ENCODE results near the gene KIAA1671.
A peak's percentile ranks its signal among the peaks of the same experiment; 100 is the strongest.

KIAA1671 gene

DNA sequence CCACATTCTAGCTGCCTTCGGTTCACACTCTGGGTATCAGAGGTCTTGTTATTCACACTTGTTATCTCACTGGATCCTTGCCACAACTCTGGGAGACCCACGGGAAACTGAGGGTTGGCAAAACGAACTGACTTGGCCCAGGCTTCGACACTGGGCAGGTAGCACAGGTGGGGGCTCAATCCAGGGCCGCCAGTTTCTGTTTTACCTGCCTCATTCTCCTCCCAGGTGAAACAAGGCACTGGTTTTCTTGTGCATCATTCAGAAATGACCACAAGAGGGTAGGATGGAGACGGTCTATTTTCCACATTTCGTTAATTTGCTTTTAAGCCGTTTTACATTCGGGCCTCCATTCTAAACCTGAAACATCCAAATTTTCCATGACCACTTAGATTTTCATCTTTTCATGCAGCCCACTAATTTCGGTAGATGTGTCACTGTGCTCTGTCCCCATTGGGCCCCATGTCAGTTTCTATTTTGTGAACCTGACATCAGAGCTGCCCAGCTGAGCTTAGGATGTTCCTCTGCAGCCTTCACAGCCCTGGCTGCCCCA, 108.1 kb downstream of the KIAA1671 start:
- no peak overlapping the region for H3K27ac ChIP-seq (ENCODE audit: low read depth, low read length)
- H3K4me3 ChIP-seq (ENCODE audit: low read depth, low read length) = no peak overlapping the region
- peaks cover 12% of the 10 kb centered on the region for H3K4me1 ChIP-seq (ENCODE audit: control insufficient read depth, insufficient read depth, low read length)
- no peaks in the 10 kb centered on the region for H3K9me3 ChIP-seq (ENCODE audit: control insufficient read depth, insufficient read depth, low read depth, low read length)
- no peaks in the 10 kb centered on the region for H3K27me3 ChIP-seq (ENCODE audit: control insufficient read depth, insufficient read depth, low read length)
- no peak overlapping the region for H3K9ac ChIP-seq (ENCODE audit: low read length)
- no peaks in the 10 kb centered on the region for H3K36me3 ChIP-seq (ENCODE audit: control insufficient read depth, insufficient read depth, low read length)

DNA sequence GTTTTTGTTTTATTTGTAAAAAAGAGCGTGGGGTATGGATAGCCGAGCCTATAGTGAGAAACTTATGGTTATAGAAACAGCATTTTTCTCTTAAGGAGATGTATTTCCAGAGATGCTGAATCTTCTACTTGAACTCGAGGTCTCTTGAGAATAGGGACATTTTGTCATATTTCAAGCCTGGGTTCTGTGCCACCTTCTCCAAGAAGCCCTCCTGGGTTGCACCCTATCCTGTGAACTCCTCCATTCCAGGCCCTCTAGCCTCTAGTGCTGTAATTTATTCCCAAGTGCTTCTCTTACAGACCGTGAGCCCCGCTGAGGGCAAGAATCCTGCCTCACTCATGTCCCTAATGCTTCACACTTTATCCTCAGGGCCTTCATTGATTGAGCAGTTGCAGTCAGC, 108.6 kb downstream of the KIAA1671 start:
- peak overlapping the region; percentile 53 for H3K9ac ChIP-seq (ENCODE audit: low read length)
- no peak overlapping the region for H3K27ac ChIP-seq (ENCODE audit: low read depth, low read length)
- H3K4me3 ChIP-seq (ENCODE audit: low read depth, low read length) = no peak overlapping the region
- no peaks in the 10 kb centered on the region for H3K9me3 ChIP-seq (ENCODE audit: control insufficient read depth, insufficient read depth, low read depth, low read length)
- peaks cover 12% of the 10 kb centered on the region for H3K4me1 ChIP-seq (ENCODE audit: control insufficient read depth, insufficient read depth, low read length)
- no peaks in the 10 kb centered on the region for H3K27me3 ChIP-seq (ENCODE audit: control insufficient read depth, insufficient read depth, low read length)
- H3K36me3 ChIP-seq (ENCODE audit: control insufficient read depth, insufficient read depth, low read length) = no peaks in the 10 kb centered on the region

DNA sequence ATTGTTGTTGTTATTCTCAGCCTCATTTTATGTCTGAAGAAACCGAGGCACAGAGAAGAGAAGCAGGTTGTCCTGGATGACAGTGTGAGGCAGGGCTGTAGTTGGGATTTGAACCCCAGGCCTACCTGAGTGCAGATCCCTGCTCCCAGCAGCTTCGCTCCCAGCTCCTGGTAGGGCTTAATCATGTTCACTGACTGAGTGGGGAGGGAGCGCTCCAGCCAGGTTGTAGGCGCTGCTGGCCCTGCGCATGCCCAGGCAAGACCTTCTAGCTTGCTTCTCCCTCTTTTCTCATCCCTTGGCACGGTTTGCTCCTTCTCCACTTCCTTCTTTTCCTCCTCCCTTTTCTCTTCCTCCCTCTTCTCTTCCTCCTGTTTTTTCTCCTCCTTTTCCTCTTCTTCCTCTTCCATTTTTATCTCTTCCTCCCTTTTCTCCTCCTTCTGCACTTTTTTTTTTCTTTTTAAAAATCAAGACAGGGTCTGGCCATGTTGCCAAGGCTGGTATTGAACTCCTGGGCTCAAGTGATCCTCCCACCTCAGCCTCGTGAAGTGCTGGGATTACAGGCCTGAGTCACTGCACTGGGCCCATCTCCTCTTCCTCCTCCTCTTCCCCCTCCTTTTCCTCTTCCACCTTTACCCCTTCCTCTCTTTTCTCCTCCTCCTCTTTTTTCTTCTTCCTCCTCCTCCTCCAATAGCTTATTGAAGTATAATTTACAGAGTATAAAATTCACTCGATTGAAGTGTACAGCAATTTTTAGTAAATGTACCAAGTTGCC, 109.3 kb downstream of the KIAA1671 start:
- H3K9me3 ChIP-seq (ENCODE audit: control insufficient read depth, insufficient read depth, low read depth, low read length) = no peaks in the 10 kb centered on the region
- H3K27ac ChIP-seq (ENCODE audit: low read depth, low read length) = 0 out of 2 replicates have a peak overlapping the region, but pooled peaks have one; percentile 14
- peak overlapping the region; percentile 53 for H3K9ac ChIP-seq (ENCODE audit: low read length)
- peaks cover 12% of the 10 kb centered on the region for H3K4me1 ChIP-seq (ENCODE audit: control insufficient read depth, insufficient read depth, low read length)
- H3K4me3 ChIP-seq (ENCODE audit: low read depth, low read length) = no peak overlapping the region
- no peaks in the 10 kb centered on the region for H3K27me3 ChIP-seq (ENCODE audit: control insufficient read depth, insufficient read depth, low read length)
- no peaks in the 10 kb centered on the region for H3K36me3 ChIP-seq (ENCODE audit: control insufficient read depth, insufficient read depth, low read length)

DNA sequence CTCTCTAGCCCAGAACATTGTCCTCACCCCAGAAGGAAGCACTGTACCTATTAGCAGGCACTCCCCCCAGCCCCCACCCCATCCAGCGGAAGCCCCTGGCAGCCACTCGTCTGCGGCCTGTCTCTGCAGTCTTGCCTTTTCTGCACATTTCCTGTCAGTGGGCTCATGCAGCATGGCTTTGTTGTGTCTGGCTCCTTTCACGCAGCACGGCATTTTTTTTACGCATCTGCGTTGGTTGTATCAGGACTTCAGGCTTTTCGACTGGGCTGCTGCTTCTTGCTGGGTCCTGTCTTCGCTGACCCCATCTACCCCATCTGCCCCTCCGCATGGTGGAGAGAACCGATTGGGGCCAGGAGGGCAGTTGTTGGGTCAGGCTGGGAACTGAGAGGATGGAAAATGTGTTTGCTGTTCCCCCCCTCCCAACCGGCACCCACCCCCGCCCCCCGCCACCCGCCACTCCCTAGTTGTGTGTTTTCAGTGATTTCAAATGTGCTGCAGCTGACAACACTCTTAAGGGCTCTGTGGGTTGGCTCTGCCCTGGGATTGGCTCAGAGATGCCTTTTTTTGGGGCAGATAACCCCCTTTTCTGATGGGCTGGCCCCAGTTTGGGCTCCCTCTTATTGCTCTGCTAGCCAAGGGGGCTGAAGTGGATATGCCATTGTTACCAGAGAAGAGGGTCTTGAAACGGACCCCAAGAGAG, 110.0 kb downstream of the KIAA1671 start:
- H3K4me3 ChIP-seq (ENCODE audit: low read depth, low read length) = no peak overlapping the region
- 0 out of 2 replicates have a peak overlapping the region, but pooled peaks have one; percentile 14 for H3K27ac ChIP-seq (ENCODE audit: low read depth, low read length)
- H3K36me3 ChIP-seq (ENCODE audit: control insufficient read depth, insufficient read depth, low read length) = no peaks in the 10 kb centered on the region
- H3K27me3 ChIP-seq (ENCODE audit: control insufficient read depth, insufficient read depth, low read length) = no peaks in the 10 kb centered on the region
- H3K9ac ChIP-seq (ENCODE audit: low read length) = no peak overlapping the region
- H3K9me3 ChIP-seq (ENCODE audit: control insufficient read depth, insufficient read depth, low read depth, low read length) = no peaks in the 10 kb centered on the region
- H3K4me1 ChIP-seq (ENCODE audit: control insufficient read depth, insufficient read depth, low read length) = peaks cover 12% of the 10 kb centered on the region

DNA sequence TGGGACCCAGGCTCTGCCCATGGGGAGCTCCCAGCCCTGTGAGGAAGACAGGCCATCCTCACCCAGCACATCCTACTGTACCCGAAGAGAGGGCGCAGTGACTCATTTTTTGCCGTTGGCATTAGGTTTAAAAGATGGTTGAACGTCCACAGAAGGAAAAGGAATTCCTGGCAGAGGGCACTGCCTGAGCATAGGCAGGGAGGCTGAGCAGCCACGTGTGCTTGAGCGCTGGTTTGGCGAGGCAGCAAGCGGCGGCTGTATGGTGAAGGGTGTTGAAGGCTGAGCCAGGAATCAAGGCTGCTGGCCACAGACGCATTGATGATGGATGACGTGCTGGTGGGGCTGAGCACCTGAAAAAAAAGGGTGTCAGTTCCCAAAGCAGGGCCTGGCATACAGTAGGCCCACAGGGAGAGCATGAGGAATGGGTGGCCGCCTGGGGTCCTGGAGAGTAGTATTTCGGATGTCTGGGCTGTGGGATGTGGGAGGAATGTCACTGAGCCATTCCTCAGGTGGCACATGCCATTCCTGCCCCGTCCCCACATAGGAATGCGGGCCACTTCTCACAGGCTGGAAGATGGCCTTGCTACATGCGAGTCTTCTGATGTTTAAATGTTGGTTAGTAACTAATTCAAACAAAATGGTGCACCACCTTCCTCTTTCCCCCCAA, 112.5 kb downstream of the KIAA1671 start:
- H3K27ac ChIP-seq (ENCODE audit: low read depth, low read length) = no peak overlapping the region
- H3K27me3 ChIP-seq (ENCODE audit: control insufficient read depth, insufficient read depth, low read length) = no peaks in the 10 kb centered on the region
- no peaks in the 10 kb centered on the region for H3K36me3 ChIP-seq (ENCODE audit: control insufficient read depth, insufficient read depth, low read length)
- H3K9ac ChIP-seq (ENCODE audit: low read length) = no peak overlapping the region
- no peaks in the 10 kb centered on the region for H3K9me3 ChIP-seq (ENCODE audit: control insufficient read depth, insufficient read depth, low read depth, low read length)
- peaks cover 16% of the 10 kb centered on the region for H3K4me1 ChIP-seq (ENCODE audit: control insufficient read depth, insufficient read depth, low read length)
- H3K4me3 ChIP-seq (ENCODE audit: low read depth, low read length) = no peak overlapping the region

DNA sequence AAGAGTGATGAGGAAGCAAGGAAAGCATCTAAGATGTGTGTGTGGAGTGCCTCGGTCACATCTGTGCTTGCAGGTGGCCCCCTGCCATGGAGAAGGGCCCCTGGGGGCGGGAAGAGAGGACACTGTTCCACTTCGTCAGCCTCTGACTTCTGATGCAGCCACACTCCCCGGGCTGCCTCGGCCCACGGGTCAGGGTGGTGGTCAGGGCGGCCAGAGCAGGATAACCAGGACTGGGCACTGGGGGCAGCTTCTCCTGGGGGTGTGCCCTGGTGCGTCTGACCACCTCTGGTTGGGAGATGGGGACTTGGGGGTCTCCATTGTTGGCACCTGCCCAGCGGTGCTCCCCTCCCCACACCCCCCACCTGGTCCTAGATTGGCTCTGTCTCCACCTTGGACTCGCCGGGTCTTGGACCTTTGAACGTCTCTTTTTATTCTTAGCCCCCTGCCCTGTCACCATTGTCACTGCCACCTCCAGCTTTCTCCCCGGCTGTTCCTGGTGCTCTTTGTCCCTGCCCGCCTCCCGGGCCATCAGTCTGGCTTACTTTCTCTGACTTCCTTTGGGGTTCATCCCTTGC, 114.4 kb downstream of the KIAA1671 start:
- Histone ChIP-seq H3K4me1 (ENCODE audit: control insufficient read depth, insufficient read depth, low read length) (peaks cover 16% of the 10 kb centered on the region), H3K9me3 (ENCODE audit: control insufficient read depth, insufficient read depth, low read depth, low read length) (no peaks in the 10 kb centered on the region), H3K27ac (ENCODE audit: low read depth, low read length) (no peak overlapping the region), H3K27me3 (ENCODE audit: control insufficient read depth, insufficient read depth, low read length) (no peaks in the 10 kb centered on the region), H3K36me3 (ENCODE audit: control insufficient read depth, insufficient read depth, low read length) (no peaks in the 10 kb centered on the region), H3K9ac (ENCODE audit: low read length) (no peak overlapping the region), H3K4me3 (ENCODE audit: low read depth, low read length) (no peak overlapping the region)

DNA sequence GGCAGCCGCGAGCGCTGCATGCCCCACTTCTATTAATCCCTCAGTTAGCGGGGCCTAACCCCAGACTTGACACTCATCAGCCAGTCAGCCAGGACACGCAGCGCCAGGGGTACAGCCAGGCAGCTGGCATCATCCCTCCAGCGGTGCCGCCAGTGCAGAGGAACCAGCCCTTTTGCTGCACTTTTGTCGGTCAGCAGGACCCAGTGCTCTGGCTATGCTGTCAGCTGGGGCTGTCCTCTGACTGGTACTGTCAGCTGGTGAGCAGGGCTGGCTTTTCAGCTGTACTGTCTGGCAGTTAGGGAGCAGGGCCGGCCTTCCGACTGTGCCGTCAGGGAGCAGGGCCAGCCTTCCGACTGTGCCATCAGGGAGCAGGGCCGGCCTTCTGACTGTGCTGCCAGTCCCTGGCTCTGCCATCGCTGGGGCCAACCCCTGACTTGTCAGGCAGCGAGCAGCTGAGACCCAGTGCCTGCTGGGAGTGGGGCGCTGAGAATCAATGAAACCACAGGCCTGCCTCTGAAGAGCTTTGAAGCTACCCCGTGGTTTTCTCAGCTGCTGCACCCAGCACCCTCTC, 115.4 kb downstream of the KIAA1671 start:
- no peaks in the 10 kb centered on the region for H3K9me3 ChIP-seq (ENCODE audit: control insufficient read depth, insufficient read depth, low read depth, low read length)
- H3K27me3 ChIP-seq (ENCODE audit: control insufficient read depth, insufficient read depth, low read length) = no peaks in the 10 kb centered on the region
- H3K27ac ChIP-seq (ENCODE audit: low read depth, low read length) = no peak overlapping the region
- H3K4me1 ChIP-seq (ENCODE audit: control insufficient read depth, insufficient read depth, low read length) = peaks cover 11% of the 10 kb centered on the region
- H3K4me3 ChIP-seq (ENCODE audit: low read depth, low read length) = no peak overlapping the region
- H3K36me3 ChIP-seq (ENCODE audit: control insufficient read depth, insufficient read depth, low read length) = no peaks in the 10 kb centered on the region
- no peak overlapping the region for H3K9ac ChIP-seq (ENCODE audit: low read length)

DNA sequence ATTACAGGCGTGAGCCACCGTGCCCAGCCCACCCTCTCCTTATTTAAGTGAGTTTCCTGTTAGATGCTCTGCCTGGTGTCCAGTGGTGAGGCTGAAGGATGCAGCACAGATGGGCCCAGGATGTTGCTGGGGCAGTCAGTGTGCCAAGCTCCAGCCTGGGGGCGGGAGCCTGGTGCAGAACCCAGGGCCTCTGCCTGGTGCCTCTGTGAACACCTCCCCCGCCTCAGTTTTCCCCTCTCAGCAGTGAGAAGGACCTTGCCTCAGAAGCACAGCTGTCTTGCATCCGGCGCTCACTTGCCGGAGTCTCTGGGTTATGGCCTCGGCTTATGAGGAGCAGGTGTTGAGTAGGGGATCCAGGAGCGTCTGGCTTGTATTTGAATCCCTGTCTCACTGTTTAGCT, 116.2 kb downstream of the KIAA1671 start:
- H3K9me3 ChIP-seq (ENCODE audit: control insufficient read depth, insufficient read depth, low read depth, low read length) = no peaks in the 10 kb centered on the region
- no peak overlapping the region for H3K9ac ChIP-seq (ENCODE audit: low read length)
- H3K36me3 ChIP-seq (ENCODE audit: control insufficient read depth, insufficient read depth, low read length) = no peaks in the 10 kb centered on the region
- peaks cover 11% of the 10 kb centered on the region for H3K4me1 ChIP-seq (ENCODE audit: control insufficient read depth, insufficient read depth, low read length)
- H3K27ac ChIP-seq (ENCODE audit: low read depth, low read length) = no peak overlapping the region
- H3K27me3 ChIP-seq (ENCODE audit: control insufficient read depth, insufficient read depth, low read length) = no peaks in the 10 kb centered on the region
- H3K4me3 ChIP-seq (ENCODE audit: low read depth, low read length) = no peak overlapping the region

DNA sequence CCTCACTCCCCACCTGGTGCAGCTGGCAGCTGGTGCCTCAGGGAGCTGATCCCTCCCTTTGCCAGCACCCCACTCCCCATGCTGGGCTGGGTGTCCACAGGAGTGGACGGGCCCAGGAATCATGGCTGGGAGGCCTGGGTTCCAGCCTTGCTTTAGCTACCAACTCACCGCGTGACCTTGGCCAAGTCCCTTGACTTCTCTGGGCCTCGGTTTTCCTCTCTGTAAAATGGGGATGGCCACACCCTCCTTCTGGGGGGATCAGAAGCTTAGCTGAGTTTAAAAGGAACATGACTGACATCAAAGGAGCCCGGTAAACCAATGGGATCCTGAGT, 116.9 kb downstream of the KIAA1671 start:
- Histone ChIP-seq H3K27me3 (ENCODE audit: control insufficient read depth, insufficient read depth, low read length) (no peaks in the 10 kb centered on the region), H3K27ac (ENCODE audit: low read depth, low read length) (no peak overlapping the region), H3K9ac (ENCODE audit: low read length) (no peak overlapping the region), H3K9me3 (ENCODE audit: control insufficient read depth, insufficient read depth, low read depth, low read length) (no peaks in the 10 kb centered on the region), H3K36me3 (ENCODE audit: control insufficient read depth, insufficient read depth, low read length) (no peaks in the 10 kb centered on the region), H3K4me3 (ENCODE audit: low read depth, low read length) (no peak overlapping the region), H3K4me1 (ENCODE audit: control insufficient read depth, insufficient read depth, low read length) (peaks cover 11% of the 10 kb centered on the region)

DNA sequence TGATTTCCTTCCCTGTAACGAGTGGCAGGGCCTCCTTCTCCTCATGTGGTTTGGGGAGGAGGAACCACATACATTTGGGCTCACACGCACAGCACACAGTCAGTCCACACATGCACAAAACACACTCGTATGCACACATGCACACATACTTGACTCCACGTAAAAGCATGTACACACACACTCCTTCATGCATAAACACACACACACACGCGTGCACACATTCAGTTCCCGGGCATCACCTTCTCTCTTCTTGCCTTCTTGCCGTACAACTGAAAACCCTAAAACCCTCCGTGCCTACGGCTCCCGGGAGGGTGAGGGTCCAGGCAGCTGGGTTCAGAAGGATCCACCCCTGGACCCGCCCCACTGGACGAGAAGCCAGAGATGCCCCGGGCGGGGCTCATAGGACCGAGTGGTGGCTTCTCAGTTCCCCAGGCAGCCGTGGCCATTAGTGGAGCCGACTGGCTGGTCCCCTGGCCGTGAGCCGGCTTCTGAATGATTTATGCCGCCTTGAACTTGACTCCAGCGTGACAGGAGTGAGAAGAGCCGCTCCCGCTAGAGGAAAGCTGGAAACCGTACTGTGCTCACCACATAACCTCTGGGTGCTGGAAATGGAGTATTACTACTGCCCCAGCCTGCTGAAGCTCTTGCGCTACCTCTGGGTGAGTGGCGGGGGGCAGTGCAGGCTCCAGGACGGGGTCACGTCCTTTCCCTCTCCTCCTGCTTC, 117.4 kb downstream of the KIAA1671 start:
- Histone ChIP-seq H3K4me1 (ENCODE audit: control insufficient read depth, insufficient read depth, low read length) (peaks cover 11% of the 10 kb centered on the region), H3K27me3 (ENCODE audit: control insufficient read depth, insufficient read depth, low read length) (no peaks in the 10 kb centered on the region), H3K4me3 (ENCODE audit: low read depth, low read length) (no peak overlapping the region), H3K27ac (ENCODE audit: low read depth, low read length) (no peak overlapping the region), H3K9me3 (ENCODE audit: control insufficient read depth, insufficient read depth, low read depth, low read length) (no peaks in the 10 kb centered on the region), H3K9ac (ENCODE audit: low read length) (no peak overlapping the region), H3K36me3 (ENCODE audit: control insufficient read depth, insufficient read depth, low read length) (no peaks in the 10 kb centered on the region)

All from HUES6 (cell line).